ENCODE data around the gene GDF11.

Gene GDF11

DNA sequence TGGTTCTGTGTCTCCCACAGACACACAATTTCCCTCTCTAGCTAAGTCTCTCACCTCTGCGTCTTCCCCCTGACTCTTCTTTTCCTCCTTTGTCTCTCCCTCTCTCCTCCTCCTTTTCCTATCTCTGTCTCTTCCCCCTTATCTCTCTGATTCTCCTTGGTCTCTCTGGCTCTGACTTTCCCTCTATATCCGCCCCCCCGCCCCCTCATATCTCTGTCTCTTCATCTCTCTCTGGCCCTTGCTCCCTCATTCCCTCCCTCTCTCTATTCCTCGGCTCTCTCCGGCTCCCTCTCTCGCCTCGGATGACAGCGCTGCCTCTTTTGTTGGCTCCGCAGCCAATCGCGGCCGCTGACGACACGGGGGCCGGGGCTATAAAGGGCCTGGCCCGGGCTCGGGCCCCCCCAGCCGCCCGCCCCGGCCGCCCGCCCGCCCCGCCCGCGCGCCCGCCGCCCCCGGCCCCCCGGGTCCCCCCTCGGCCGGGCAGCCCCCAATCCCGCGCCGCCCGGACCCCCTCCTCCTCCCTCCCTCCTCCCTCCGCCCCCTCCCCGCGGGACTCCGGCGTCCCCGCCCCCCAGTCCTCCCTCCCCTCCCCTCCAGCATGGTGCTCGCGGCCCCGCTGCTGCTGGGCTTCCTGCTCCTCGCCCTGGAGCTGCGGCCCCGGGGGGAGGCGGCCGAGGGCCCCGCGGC, at the start of gene GDF11:
Gene GDF11, plus strand, starts transcription at position 404 of the 687 bp plus-strand sequence. Its CDS starts 195 bp downstream, at position 599.
- DNase-seq = peak; percentile 86

- no peak for DNase-seq
Observed at GRCh38 chr12:55693323-55694187, 49.4 kb upstream of the GDF11 start.

GRCh38 chr12:55694188-55694515, 48.8 kb upstream of the GDF11 start:
- no peak for DNase-seq

- no peak for DNase-seq
Observed at GRCh38 chr12:55694651-55695050, 48.3 kb upstream of the GDF11 start.

DNA sequence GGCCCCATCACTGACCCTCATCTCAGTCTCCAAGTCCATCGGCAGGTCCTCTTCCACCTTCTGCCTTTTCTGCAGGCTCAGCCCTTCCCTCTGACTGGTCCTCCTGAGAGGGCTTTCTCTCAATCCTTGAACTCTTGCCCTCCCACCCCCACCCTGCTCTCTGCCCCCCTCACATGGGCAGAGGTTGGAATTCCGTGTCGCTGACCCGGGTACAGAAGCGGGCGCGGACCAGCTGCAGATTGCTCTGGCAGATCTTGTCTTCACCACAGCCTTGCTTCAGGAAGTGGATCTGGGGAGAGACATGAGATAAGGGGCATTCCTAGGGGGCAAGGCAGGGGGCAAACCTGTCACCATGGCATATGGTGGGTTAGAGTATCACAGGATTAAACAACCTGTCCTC, 47.6 kb upstream of the GDF11 start:
- DNase-seq = no peak

GRCh38 chr12:55696141-55696540, 46.8 kb upstream of the GDF11 start:
- no peak for DNase-seq

DNA sequence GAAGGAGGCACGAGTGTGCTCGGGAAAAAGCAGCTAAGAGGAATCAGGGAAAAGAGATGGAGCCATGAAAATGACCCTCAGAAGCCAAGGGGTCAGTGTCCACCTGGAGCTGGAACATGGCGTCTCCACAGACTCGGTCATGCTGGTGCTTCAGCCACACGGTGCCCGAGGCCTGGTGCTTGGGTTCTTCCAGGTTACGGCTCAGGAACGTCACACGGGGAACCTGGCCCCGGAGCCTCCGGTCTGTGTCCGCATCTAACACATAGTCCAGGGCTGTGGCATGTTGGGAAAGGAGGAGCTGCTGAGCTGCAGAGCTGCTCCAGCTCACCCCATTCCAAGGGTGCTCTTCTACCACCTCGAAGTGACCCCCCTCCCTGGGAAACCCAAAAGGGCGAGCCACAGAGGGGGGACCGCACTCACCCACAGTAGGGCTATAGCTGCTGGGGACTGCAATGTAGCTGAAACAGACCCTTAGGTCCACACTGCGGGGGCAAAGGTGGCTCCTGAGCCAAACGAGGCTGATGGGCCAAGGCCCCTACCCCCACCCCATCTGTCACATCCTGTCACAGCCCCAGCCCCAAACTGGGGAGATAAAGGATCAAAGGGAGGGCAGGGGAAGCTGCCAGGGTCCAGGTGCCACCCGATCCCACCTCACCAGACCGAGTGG, 46.0 kb upstream of the GDF11 start:
- no peak for DNase-seq

- DNase-seq = no peak
Observed at GRCh38 chr12:55697686-55698085, 45.2 kb upstream of the GDF11 start.

- DNase-seq = no peak
Observed at GRCh38 chr12:55698241-55698955, 44.5 kb upstream of the GDF11 start.

DNA sequence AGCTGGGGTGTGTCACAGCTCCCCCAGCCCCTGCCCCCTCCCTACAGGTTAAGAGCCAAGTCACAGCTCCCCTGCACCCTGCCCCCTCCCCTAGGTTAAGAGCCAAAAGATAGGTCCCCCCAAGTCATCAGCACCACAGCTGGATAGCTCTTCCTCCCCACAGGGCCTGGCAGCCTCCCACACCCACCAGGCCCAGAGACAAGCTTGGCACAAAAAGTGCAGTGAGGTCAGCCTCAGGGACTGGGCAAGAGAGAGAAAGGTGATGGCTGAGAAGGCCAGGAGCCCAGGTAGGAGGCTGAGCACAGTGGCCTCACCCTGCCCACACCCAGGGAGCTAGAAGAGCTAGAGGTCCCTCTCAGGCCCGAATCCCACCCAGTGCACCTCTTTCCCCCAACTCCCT, 44.0 kb upstream of the GDF11 start:
- DNase-seq = no peak

- no peak for DNase-seq
Observed at GRCh38 chr12:55699471-55700055, 43.4 kb upstream of the GDF11 start.

- no peak for DNase-seq
Observed at GRCh38 chr12:55700255-55701018, 42.5 kb upstream of the GDF11 start.

GRCh38 chr12:55702861-55703260, 40.1 kb upstream of the GDF11 start:
- no peak for DNase-seq

DNA sequence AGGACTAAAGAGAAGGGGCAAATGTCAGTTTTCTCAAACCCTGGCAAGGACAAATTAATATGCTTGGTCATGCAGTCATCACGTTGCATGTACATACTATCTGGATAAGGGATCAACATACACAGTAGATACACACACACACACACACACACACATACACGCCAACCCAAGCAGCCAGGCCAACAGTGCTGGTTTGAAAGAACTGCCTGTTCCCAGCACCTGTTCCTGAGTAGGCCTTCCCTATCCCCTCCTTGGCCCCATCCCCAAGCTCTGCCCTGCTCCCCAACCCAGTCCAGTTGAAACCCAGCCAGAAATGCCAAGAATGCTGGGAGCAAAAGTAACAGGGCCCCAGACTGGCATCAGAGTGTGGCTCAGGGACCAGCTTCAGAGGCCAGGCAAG, 39.6 kb upstream of the GDF11 start:
- no peak for DNase-seq

DNA sequence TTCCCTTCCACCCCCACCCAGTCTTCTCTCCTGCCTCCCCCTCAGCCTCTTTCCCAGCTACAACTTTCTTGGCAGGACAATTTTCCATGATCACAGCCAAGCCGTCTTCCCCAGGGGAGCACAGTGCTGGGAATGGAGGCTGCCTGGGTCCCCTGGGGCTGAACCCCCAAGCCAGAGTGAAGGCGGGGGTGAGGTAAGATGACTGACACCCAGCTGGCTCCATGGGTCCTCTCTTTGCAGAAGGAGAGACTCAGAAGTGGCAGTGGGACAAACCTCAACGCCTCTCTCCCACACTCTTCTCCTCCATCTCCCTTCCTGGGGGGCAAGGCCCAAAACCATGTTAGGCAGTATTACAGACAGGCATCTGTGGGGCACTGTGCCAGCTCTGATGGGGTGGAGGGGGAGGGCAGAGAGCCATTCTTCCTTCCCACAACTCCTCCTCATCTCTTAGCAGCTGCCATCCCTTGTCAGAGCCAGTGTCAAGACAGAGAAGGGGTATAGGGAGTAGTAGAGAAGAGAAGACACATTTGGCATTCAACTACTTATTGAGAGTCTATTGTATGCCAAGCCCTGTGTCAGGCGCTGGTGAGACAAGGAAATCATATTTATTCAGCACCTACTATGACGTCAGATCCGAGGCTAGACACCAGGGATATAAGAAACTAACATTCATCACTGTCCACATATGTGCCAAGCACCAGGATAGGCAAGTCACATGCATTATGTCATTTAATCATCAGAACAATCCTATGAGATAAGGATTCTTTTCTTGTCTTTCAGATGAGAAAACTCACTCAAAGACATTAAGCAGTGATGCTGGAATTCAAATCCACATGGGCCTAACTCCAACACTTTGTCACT, 38.8 kb upstream of the GDF11 start:
- no peak for DNase-seq

- DNase-seq = no peak
Observed at GRCh38 chr12:55704824-55705718, 37.9 kb upstream of the GDF11 start.

DNA sequence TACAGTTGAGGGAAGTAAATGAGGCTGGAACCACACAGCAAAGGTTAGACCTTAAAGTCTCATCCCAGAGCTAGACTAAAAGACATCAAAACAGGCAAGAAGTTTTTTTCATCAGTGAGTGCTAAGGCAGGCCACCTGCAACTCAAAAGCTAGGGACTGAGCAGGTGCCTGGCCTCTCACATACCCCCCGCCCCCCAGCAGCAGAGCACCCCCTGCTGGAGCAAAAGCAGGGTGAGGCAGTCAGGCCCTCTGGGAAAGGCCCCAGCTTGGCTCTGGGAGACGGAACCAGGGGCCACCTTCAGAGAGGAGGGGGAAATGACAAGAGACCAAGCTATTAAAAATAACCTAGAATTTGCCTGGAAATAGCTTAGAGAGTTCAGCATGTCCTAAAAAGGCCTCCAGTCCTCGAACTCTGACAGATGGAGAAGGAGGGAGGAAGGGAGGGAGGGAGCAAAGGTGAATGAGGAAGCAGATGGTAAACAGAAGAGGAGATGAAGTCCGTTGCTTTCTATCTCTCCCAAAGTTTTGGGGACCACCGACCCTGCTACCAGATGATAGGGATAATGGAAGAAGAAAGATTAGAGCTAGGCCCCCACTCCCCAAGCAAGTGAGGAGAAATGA, 37.0 kb upstream of the GDF11 start:
- no peak for DNase-seq

DNA sequence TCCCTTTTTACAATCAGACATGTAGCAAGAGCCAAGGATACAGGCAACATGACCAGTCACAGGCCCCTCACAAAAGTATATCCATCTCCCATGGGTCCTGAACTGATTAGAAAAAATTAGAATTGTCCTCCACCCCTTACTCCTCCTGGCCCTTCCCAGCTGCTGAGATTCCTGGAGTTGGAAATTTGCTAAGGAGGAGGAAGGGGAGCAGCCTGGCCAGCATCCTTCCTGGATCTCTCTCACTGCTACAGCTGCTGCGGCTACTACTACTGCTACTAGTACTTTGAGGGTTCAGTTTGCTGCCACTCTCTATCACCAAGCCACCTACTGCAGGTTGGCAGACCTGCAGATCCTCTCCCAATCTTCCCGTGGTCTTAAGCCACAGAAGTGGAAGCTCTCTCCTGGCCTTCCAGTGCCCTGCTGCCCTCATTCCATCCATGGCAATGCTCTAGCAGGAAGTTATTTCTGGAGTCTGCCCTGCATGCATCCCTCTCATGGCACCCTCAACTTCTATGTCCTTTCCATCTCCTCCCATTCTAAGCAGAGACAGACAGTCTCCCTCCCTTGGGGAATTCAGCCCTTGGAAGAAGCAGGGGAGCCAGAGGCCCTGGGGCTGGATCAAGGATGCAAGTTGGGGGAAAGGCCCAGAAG, 36.2 kb upstream of the GDF11 start:
- no peak for DNase-seq

GRCh38 chr12:55707219-55707671, 35.7 kb upstream of the GDF11 start:
- no peak for DNase-seq
